ENCODE measurements around the gene TNFAIP8. TPM values are rescaled to one million over a fixed set of nuclear protein-coding genes. Genes with fewer than 3 reads are reported as not detected.

TNFAIP8 gene
- total and polyA plus RNA-seq, 9 of the 15 experiments (the other 6 are each of a cell fraction or from before 2014, with no cell fraction given) = 29.9 to 52.2 (median 44.8) TPM

DNA sequence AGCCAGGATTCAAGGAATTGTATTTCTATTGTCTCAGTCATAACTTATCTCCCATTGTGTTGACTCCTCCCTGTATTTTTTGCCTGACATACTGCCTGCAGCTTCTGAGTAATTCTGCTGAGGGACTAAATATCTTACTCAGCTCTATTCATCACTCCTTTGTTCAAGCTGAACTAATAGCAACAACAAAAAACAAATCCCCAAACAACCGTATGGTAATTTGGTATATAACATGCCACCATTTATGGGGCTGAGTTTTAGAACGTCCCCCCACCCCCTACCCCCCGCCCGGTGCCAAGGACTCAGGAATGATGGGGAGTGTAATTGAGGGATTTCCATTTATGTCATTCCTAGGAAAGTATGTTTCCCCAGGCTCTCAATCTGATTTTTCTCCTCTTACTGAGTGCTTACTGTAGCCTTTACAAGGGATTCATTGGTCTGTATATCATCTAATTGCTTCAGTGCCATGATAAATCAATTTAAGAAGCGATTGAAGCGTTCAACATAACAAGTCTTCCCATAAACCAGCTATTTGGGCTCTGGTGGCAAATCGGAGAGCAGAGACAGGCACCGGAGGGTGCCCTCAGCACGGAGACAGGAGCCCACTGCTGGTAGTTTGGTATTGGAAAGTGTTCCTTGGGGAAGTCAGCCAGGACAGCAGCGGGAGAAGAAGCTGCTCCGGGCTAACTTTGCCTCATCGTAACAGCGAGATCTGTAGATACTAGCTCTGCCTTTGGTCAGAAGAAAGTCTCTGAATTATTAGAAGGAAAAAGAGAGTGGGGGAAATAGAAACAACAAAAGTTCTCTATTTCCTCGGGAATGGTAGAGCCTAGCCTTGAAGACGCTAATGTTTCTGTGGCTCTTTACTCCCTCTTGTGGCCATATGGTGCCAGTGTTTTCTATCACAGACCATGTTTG, 55.8 kb downstream of the TNFAIP8 start (continued):
- TF ChIP-seq, protein P1, sequence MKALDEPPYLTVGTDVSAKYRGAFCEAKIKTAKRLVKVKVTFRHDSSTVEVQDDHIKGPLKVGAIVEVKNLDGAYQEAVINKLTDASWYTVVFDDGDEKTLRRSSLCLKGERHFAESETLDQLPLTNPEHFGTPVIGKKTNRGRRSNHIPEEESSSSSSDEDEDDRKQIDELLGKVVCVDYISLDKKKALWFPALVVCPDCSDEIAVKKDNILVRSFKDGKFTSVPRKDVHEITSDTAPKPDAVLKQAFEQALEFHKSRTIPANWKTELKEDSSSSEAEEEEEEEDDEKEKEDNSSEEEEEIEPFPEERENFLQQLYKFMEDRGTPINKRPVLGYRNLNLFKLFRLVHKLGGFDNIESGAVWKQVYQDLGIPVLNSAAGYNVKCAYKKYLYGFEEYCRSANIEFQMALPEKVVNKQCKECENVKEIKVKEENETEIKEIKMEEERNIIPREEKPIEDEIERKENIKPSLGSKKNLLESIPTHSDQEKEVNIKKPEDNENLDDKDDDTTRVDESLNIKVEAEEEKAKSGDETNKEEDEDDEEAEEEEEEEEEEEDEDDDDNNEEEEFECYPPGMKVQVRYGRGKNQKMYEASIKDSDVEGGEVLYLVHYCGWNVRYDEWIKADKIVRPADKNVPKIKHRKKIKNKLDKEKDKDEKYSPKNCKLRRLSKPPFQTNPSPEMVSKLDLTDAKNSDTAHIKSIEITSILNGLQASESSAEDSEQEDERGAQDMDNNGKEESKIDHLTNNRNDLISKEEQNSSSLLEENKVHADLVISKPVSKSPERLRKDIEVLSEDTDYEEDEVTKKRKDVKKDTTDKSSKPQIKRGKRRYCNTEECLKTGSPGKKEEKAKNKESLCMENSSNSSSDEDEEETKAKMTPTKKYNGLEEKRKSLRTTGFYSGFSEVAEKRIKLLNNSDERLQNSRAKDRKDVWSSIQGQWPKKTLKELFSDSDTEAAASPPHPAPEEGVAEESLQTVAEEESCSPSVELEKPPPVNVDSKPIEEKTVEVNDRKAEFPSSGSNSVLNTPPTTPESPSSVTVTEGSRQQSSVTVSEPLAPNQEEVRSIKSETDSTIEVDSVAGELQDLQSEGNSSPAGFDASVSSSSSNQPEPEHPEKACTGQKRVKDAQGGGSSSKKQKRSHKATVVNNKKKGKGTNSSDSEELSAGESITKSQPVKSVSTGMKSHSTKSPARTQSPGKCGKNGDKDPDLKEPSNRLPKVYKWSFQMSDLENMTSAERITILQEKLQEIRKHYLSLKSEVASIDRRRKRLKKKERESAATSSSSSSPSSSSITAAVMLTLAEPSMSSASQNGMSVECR (CRISPR knock-in tag; IDR thresholded peaks at IDR 0.05) = no peak
- TF ChIP-seq NR3C1 (CRISPR knock-in tag; IDR thresholded peaks at IDR 0.05) (no peak), SETDB1 (IDR thresholded peaks at IDR 0.05; ENCODE audit: low read length) (no peak), CEBPB (tag; IDR thresholded peaks at IDR 0.05) (no peak), SUPT5H (IDR thresholded peaks at IDR 0.05) (no peak), CREM (IDR thresholded peaks at IDR 0.05; ENCODE audit: low read depth) (no peak), ZBTB1 (CRISPR knock-in tag; IDR thresholded peaks at IDR 0.05; ENCODE audit: borderline replicate concordance, low read depth) (no peak), ZNF133 (CRISPR knock-in tag; IDR thresholded peaks at IDR 0.05) (no peak), ARNT (IDR thresholded peaks at IDR 0.05) (no peak), SOX6 (IDR thresholded peaks at IDR 0.05) (peak; percentile 50; the same call in 1 of the 2 replicates), WHSC1 (IDR thresholded peaks at IDR 0.05; ENCODE audit: low read length) (no peak), HIVEP1 (CRISPR knock-in tag; IDR thresholded peaks at IDR 0.05) (no peak), ZBTB11 (CRISPR knock-in tag; IDR thresholded peaks at IDR 0.05) (no peak), IFI16 (CRISPR knock-in tag; IDR thresholded peaks at IDR 0.05) (no peak), SMAD2 (IDR thresholded peaks at IDR 0.05; ENCODE audit: low read depth, low read length) (no peak), KDM1A (IDR thresholded peaks at IDR 0.05) (no peak), YY1 (IDR thresholded peaks at IDR 0.05; ENCODE audit: borderline replicate concordance in 1 of 3, control insufficient read depth in 1 of 3, extremely low read depth in 1 of 3, insufficient read depth in 3 of 3, insufficient read length in 1 of 3, insufficient replicate concordance in 2 of 3, low read depth in 1 of 3, low read length in 2 of 3) (no peak)
- TF ChIP-seq, protein P2, sequence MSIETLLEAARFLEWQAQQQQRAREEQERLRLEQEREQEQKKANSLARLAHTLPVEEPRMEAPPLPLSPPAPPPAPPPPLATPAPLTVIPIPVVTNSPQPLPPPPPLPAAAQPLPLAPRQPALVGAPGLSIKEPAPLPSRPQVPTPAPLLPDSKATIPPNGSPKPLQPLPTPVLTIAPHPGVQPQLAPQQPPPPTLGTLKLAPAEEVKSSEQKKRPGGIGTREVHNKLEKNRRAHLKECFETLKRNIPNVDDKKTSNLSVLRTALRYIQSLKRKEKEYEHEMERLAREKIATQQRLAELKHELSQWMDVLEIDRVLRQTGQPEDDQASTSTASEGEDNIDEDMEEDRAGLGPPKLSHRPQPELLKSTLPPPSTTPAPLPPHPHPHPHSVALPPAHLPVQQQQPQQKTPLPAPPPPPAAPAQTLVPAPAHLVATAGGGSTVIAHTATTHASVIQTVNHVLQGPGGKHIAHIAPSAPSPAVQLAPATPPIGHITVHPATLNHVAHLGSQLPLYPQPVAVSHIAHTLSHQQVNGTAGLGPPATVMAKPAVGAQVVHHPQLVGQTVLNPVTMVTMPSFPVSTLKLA (conservative IDR thresholded peaks at IDR 0.05) = peak in 1 of 2 experiments; percentile 32; a peak in 1 of 4 replicates
